CD4-positive, alpha-beta T cell treated with Interleukin-12 subunit alpha and Interleukin-12 subunit beta, for 1 hour (primary cell): ENCODE measurements around the gene COL4A5.
"Not testable (repeated sequence)": the region's sequence is repeated elsewhere in the genome, so short reads cannot be mapped to it uniquely, and the experiment has no call there.

Source experiments
- DNase-seq: peaks from one replicate; pipeline ENCODE4 v3.0.0-alpha.2; 2020

The COL4A5 gene

GRCh38 chrX:108456971-108457477 lies 17.4 kb downstream of the COL4A5 start:
- no peak for DNase-seq

DNA sequence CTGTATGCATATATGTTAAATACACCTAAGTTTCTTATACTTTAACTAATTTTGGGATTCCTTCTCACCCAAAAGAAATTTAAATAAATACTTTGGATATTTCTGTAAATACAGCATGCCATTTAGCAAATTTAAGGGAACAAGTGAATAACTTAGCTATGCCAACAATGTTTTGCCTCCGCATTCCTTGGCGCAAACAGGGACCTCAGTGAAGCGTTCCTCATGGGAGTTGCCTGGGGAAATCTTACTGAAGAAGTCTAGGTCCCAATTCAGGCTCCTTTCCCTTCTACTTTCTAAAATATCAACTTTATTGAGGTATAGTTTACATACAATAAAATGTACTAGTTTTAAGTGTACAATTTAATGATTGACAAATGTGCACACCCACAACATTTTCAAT lies 25.0 kb downstream of the COL4A5 start:
- no peak for DNase-seq

GRCh38 chrX:108468486-108468885 lies 28.8 kb downstream of the COL4A5 start:
- no peak for DNase-seq

- DNase-seq = no peak
Observed at GRCh38 chrX:108473979-108474378, 34.3 kb downstream of the COL4A5 start.

GRCh38 chrX:108481528-108481927 lies 41.9 kb downstream of the COL4A5 start:
- not testable (repeated sequence) for DNase-seq

GRCh38 chrX:108484251-108484650 lies 44.6 kb downstream of the COL4A5 start:
- DNase-seq = no peak

DNA sequence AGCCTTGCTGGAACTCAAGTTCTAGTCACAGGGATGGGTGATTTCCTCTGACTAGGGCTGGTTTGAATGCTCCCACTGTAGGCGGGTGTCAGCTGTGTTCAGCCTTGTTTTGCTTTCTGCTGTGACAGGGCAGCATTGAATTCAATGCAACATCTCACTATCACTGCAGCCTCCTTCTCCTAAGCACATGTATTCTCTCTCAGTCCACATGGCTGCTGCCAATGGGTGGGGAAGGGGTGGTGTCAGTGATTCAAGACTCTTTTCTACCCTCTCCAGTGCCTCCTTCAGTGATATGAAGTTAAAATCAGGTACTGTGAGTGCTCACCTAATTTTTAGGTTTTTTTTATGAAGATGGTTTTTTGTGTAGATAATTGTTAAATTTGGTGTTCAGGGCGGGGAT lies 46.3 kb downstream of the COL4A5 start:
- no peak for DNase-seq

GRCh38 chrX:108494406-108495090 lies 54.9 kb downstream of the COL4A5 start:
- DNase-seq = no peak

DNA sequence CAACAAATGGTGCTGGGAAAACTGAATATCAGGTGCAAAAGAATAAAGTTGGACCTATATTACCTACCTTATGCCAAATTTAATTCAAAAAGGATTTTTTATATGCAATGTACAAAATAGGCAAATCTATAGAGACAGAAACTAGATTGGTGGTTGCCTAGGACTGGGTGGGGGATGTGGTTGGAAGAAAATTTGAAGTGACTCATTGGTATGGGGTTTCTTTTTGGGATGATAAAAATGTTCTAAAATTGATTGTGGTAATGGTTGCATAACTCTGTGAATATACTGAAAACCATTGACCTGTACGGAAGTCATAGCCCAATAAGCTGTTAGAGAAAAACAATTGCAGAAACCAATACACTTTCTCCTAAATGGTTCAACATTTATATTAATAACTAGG lies 72.1 kb downstream of the COL4A5 start:
- DNase-seq = no peak

DNA sequence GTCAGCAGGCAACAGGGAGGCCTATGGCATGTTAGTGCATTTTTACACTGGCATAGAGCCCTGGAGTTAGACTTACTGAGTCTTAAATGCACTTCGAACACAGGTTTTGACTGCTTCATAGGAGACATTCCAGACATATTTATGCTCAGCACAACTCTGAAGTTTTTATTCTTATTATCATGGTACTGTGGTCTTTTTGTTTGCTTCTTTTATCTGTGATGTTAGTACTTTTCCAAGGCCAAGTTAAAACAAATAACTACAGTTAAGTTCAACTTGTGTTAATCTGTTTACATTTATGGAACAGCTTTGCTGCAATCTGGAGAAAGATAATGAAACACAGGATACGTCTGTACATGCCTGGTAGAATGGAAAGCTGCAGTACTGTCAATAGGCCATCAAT lies 76.5 kb downstream of the COL4A5 start:
- DNase-seq = no peak

DNA sequence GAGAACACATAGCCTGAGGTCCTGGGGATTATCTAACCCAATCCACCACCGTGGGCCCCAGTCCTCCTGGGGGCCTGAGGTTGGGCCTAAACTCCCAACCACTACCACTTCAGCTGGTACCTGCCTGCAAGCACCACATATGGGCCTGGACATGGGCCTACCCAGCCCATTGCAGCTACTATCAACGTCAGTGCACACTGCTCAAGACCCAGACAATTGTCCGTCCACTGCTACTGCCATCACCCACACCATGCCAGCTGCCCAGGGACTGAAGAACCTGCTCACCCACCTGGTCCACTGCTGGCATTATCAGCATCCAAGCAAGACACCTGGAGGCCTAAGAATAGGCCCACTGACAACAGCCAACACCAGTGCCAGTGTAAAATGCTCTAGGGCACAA lies 88.1 kb downstream of the COL4A5 start:
- DNase-seq = no peak

DNA sequence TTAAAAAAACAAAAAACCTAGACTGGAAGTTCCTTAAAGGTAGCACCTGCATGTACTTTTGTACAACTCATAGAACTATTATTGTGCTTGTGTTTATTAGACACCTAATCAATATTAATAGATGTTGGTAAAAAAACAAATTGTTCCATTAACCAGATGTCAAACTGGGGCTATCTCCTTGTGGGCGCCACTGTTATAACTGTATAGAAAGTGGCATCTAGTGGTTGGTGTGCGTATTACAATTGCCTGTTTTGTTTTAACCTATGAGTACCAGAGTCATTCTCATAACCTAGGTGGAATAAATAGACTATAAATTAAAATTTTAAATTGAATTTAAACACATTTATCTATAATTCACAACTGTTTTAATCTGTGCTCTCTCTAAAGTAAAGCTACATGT lies 97.4 kb downstream of the COL4A5 start:
- DNase-seq = no peak

- DNase-seq = no peak
Observed at GRCh38 chrX:108541286-108541685, 101.6 kb downstream of the COL4A5 start.

- no peak for DNase-seq
Observed at GRCh38 chrX:108557580-108557979, 117.9 kb downstream of the COL4A5 start.

GRCh38 chrX:108558217-108558616 lies 118.6 kb downstream of the COL4A5 start:
- no peak for DNase-seq

- DNase-seq = no peak
Observed at GRCh38 chrX:108573136-108573535, 133.5 kb downstream of the COL4A5 start.

DNA sequence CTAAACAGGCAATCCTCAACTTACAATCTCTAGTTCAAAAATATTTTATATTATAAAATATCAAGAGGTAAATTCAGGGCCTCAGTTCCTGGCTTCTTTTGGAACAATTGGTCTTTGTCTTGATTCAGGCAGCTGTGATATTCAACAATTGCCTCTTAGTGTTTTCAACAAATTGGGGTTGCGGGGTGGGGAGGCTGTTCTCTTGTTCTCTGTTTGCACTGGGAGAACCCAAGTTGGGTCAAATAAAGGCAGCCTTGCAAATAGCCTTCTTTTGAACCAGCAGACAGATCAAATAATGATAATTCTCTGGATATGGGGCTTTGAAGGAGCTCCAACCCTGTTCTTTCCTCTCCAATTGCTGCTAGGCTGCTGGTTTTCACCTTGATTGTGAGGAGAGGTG lies 142.5 kb downstream of the COL4A5 start:
- DNase-seq = no peak

- no peak for DNase-seq
Observed at GRCh38 chrX:108584617-108585211, 145.1 kb downstream of the COL4A5 start.

GRCh38 chrX:108590496-108590895 lies 150.9 kb downstream of the COL4A5 start:
- no peak for DNase-seq

GRCh38 chrX:108601276-108601675 lies 161.6 kb downstream of the COL4A5 start:
- DNase-seq = no peak

GRCh38 chrX:108610141-108610540 lies 170.5 kb downstream of the COL4A5 start:
- no peak for DNase-seq

DNA sequence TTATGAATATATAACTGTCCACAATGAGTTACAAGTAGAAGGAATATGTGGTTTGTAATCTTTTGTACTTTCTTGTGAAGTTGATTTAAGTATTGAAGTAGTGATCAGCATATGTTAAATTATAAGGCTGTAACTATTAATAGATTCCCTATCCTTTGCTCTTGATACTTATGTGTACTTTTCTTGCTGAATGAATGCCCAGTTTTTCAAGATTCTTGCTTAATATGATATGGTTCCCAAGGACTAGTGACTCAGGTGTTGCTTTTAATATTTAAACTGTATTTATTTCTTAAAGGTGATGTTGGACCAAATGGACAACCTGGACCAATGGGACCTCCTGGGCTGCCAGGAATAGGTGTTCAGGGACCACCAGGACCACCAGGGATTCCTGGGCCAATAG lies 175.0 kb downstream of the COL4A5 start:
- DNase-seq = no peak

DNA sequence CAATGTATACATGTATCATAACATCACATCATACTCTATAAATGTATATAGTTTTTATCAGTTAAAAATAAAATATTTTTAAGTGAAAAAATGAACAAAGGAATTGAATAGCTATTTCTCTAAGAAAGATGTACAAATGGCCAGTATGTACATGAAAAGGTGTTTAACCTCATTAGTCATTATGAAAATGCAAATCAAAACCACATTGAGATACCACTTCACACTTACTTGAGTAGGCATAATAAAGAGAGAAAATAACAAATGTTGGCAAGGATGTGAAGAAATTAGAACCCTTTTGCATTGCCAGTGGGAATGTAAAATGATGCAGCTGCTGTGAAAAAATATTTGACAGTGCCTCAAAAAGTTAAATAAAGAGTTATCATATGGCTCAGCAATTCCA lies 201.2 kb downstream of the COL4A5 start:
- no peak for DNase-seq

GRCh38 chrX:108641589-108642272 lies 202.1 kb downstream of the COL4A5 start:
- no peak for DNase-seq
